IPS-20b (cell line): Measurements from ENCODE around the gene GLB1L.
"Not testable (repeated sequence)": the region's sequence is repeated elsewhere in the genome, so short reads cannot be mapped to it uniquely, and the experiment has no call there.

ENCODE experiments used
- H3K27ac ChIP-seq: one replicate; pipeline ENCODE4 v1.5.1; 2013; ENCODE audit warnings: low read length
- H3K27me3 ChIP-seq: 2 replicates; pipeline ENCODE4 v1.6.1; 2013; ENCODE audit warnings: mild to moderate bottlenecking, low read length, inconsistent platforms; ENCODE audit not compliant: insufficient read depth
- H3K36me3 ChIP-seq: 2 replicates; pipeline ENCODE4 v1.6.1; 2013; ENCODE audit warnings: low read depth, mild to moderate bottlenecking, inconsistent platforms, low read length, moderate library complexity; ENCODE audit not compliant: insufficient read depth
- H3K4me1 ChIP-seq: 2 replicates; pipeline ENCODE4 v1.6.1; 2013; ENCODE audit warnings: mild to moderate bottlenecking, control low read depth, inconsistent platforms, low read length, moderate library complexity; ENCODE audit not compliant: insufficient read depth
- H3K4me3 ChIP-seq: 2 replicates; pipeline ENCODE4 v1.5.1; 2013; ENCODE audit warnings: mild to moderate bottlenecking, low read length, inconsistent platforms
- H3K9ac ChIP-seq: 2 replicates; pipeline ENCODE4 v1.6.1; 2013; ENCODE audit warnings: low read depth, mild to moderate bottlenecking, inconsistent platforms, low read length, moderate library complexity
- H3K9me3 ChIP-seq: 2 replicates; pipeline ENCODE4 v1.6.1; 2013; ENCODE audit warnings: mild to moderate bottlenecking, low read depth, low read length, inconsistent platforms; ENCODE audit not compliant: insufficient read depth

Gene GLB1L

DNA sequence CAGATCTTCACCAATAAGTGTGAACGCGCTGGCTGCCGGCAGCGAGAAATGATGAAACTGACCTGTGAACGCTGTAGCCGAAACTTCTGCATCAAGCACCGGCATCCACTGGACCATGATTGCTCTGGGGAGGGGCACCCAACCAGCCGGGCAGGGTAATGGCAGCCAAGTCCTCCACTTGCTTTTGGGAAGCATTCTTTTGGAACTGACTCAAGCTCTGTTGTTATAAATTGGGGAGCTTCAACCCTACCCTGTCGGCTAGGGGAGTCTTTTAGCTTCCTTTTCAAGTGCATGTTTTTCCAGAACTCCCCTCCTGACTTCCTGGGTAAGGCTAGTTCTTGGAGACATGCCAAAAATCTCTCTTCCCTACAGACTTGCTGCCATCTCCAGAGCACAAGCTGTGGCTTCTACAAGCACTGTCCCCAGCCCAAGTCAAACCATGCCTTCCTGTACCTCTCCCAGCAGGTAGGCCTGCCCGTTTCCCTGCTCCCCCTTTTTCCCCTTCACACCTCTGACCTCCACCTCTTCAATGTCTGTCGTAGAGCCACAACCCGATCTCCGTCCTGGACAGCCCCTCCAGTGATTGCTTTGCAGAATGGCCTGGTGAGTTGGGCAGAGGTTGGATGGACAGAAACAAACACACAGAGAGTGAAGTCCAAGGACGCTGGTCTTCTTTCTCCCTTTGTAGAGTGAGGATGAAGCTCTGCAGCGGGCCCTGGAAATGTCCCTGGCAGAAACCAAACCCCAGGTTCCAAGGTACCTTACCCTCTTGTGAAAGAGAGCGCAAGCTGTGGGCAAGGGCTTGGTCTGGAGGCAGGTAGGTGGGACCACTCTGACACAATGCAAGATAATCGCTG is 37.1 kb downstream of the GLB1L start:
- H3K36me3 ChIP-seq = peaks cover 43% of the 10 kb centered on the region; the same call in 1 of the 2 replicates
- H3K27ac ChIP-seq = no peak overlapping the region
- H3K4me3 ChIP-seq = peak overlapping the region; percentile 84; the same call in 1 of the 2 replicates
- H3K9ac ChIP-seq = peak overlapping the region; percentile 75; the same call in 1 of the 2 replicates
- no peaks in the 10 kb centered on the region for H3K9me3 ChIP-seq
- no peaks in the 10 kb centered on the region for H3K27me3 ChIP-seq
- H3K4me1 ChIP-seq = peaks cover 4% of the 10 kb centered on the region; the same call in 1 of the 2 replicates

DNA sequence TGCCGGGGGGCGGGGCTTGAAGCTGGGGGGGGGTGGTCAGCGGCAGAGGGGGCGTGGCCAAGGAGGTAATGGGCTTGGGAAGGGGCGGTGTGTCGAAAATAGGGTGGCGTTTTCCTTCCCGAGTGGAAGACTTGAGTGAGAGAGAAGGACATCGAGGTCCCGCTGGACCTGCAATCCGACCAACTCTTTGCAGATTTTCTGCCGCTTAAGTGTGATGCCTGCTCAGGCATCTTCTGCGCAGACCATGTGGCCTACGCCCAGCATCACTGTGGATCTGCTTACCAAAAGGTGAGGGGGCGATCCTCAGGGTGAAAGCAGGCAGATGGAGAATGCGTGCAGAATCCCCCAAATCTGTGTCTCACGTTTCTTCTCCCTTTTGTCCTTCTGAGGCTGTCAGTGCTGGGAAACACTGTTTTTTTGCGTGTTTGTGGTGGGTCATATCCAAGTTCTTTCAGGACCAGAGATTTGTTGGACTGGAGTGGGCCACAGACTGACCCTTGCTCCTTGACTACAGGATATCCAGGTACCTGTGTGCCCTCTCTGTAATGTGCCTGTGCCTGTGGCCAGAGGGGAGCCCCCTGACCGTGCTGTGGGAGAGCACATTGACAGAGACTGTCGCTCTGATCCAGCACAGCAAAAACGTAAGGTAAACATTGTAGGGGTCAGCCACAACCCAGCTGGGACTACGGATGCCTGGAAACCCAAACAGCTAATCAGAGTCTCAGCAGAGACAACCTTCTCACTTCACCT is 37.9 kb downstream of the GLB1L start:
- Histone ChIP-seq H3K4me1 (peaks cover 4% of the 10 kb centered on the region; the same call in 1 of the 2 replicates), H3K4me3 (peak overlapping the region; percentile 84), H3K27me3 (no peaks in the 10 kb centered on the region), H3K36me3 (peaks cover 35% of the 10 kb centered on the region; the same call in 1 of the 2 replicates), H3K9ac (peak overlapping the region; percentile 75; the same call in 1 of the 2 replicates), H3K9me3 (no peaks in the 10 kb centered on the region), H3K27ac (no peak overlapping the region)

DNA sequence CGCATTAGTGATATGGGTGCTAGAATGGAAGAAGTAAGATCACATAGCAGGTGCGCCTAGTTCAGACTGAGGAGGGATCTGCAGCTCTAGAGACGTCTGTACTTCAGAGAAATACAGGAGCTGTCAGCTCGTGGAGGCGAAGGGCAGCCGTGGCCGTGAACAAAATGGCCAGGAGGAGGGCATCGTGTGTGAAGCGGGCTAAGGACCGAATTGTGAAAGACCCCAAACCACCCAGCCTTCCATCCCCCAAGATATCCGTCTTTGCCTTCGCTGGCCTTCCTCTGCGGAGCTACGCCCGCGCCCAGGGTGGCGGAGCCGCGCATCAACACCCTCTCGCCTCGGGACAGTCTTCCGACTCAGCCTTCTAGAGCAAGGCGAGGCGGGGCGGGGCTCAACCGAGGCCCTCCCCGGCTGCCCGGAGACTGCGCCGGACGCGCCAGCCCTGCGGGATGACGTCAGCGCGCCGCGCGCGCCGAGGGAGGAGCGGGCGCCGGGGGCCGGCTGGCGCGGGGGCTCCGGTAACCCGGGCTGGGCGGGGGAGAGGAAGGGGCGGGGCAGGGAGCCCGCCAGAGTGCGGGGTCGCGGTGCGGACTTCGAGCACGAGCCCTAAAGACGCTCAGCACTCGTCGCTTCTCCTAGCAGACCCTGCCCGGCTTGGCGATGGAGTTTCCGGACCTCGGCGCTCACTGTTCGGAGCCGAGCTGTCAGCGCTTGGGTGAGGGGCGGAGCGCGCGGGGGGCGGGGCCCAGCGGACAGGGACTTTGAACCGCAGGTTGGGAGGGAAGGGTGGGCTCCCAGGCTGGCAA is 38.7 kb downstream of the GLB1L start, which contains the start of gene ZFAND2B:
Gene ZFAND2B, plus strand, starts transcription at position 455 of the 806 bp plus-strand sequence. Its CDS starts 206 bp downstream, at position 661.
- H3K4me1 ChIP-seq = peaks cover 4% of the 10 kb centered on the region; the same call in 1 of the 2 replicates
- H3K9ac ChIP-seq = peak within 1 kb of the TSS; percentile 75
- no peaks in the 10 kb centered on the region for H3K9me3 ChIP-seq
- peak within 1 kb of the TSS; percentile 84 for H3K4me3 ChIP-seq
- no peak within 1 kb of the TSS for H3K27ac ChIP-seq
- no peaks in the 10 kb centered on the region for H3K27me3 ChIP-seq
- peaks cover 31% of the 10 kb centered on the region; the same call in 1 of the 2 replicates for H3K36me3 ChIP-seq

DNA sequence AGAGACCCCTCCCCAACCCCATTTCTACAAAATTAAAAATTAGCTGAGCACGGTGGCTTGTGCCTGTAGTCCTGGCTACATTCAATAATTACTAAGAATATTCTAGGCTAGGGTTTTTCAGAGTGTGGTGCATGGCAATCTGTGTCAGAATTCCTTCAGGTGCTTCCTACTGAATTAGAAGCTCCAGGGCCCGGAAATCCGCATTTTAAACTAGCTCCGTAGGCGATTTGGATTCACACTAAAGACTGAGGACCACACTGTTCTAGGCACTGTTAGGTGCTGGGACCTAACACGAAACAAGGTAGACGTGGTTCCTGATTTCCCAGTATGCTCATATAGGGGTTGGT is 39.3 kb downstream of the GLB1L start:
- Histone ChIP-seq H3K4me1 (peaks cover 4% of the 10 kb centered on the region; the same call in 1 of the 2 replicates), H3K27me3 (no peaks in the 10 kb centered on the region), H3K9me3 (no peaks in the 10 kb centered on the region), H3K36me3 (peaks cover 26% of the 10 kb centered on the region; the same call in 1 of the 2 replicates), H3K27ac (no peak overlapping the region), H3K9ac (peak overlapping the region; percentile 73; the same call in 1 of the 2 replicates), H3K4me3 (peak overlapping the region; percentile 84)

DNA sequence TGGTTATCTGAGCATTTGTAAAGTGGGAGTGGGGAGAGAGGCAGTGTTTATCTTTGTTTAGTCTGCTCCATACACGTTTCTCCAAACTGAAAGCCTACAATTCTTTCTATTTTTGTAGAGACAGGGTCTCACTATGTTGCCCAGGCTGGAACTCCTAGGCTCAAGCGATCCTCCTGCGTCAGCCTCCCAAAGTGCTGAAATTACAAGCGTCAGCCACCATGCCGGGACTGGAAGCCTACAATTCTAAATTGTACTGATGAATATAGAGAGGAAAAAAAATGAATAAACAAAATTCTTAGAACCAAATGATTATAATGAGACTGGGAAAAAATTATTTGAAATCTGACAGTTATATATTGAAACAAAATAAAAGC is 40.1 kb downstream of the GLB1L start:
- H3K4me3 ChIP-seq = no peak overlapping the region
- H3K27ac ChIP-seq = no peak overlapping the region
- no peak overlapping the region for H3K9ac ChIP-seq
- H3K9me3 ChIP-seq = no peaks in the 10 kb centered on the region
- H3K36me3 ChIP-seq = peaks cover 20% of the 10 kb centered on the region; the same call in 1 of the 2 replicates
- peaks cover 4% of the 10 kb centered on the region; the same call in 1 of the 2 replicates for H3K4me1 ChIP-seq
- H3K27me3 ChIP-seq = no peaks in the 10 kb centered on the region

DNA sequence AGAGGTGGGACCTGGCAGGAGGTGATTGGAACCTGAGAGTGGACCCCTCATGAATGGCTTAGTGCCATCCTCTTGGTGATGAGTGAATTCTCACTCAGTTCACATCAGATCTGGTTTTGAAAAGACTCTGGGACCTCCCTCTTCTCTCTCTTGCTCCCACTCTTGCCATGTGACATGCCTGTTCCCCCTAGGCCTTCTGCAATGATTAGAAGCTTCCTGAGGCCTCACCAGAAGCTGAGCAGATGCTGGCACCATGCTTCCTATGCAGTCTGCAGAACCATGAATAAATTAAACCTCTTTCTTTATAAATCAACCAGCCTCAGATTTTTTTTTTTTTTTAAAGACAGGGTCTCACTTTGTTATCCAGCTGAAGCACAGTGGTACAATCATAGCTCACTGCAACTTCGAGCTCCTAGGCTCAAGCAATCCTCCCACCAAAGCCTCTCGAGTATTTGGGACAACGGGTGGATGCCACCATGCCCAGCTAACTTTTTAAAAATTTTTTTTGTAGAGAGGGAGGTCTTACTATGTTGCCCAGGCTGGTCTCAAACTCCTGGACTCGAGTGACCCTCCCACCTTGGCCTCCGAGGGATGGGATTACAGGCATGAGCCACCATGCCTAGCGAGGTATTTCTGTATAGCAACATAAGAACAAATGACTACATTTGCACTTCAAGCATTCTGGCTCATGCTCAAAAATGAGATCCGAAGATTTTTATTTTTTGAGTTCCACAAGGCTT is 40.6 kb downstream of the GLB1L start:
- peaks cover 15% of the 10 kb centered on the region; the same call in 1 of the 2 replicates for H3K36me3 ChIP-seq
- no peak overlapping the region for H3K9ac ChIP-seq
- H3K4me1 ChIP-seq = peaks cover 4% of the 10 kb centered on the region; the same call in 1 of the 2 replicates
- H3K27me3 ChIP-seq = no peaks in the 10 kb centered on the region
- no peak overlapping the region for H3K4me3 ChIP-seq
- no peak overlapping the region for H3K27ac ChIP-seq
- H3K9me3 ChIP-seq = no peaks in the 10 kb centered on the region

DNA sequence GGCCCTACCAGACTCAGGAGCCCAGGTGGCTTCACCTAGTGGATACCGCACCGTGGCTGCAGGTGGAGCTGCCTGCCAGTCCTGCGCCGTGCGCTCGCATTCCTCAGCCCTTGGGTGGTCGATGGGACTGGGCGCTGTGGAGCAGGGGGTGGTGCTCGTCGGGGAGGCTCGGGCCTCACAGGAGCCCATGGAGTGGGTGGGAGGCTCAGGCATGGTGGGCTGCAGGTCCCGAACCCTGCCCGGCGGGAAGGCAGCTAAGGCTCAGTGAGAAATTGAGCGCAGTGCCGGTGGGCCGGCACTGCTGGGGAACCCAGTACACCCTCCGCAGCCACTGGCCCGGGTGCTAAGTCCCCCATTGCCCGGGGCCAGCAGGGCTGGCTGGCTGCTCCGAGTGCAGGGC is 43.9 kb downstream of the GLB1L start:
- not testable (repeated sequence) for H3K27me3 ChIP-seq, H3K9ac ChIP-seq, H3K4me3 ChIP-seq, H3K27ac ChIP-seq, H3K4me1 ChIP-seq, H3K36me3 ChIP-seq, H3K9me3 ChIP-seq

DNA sequence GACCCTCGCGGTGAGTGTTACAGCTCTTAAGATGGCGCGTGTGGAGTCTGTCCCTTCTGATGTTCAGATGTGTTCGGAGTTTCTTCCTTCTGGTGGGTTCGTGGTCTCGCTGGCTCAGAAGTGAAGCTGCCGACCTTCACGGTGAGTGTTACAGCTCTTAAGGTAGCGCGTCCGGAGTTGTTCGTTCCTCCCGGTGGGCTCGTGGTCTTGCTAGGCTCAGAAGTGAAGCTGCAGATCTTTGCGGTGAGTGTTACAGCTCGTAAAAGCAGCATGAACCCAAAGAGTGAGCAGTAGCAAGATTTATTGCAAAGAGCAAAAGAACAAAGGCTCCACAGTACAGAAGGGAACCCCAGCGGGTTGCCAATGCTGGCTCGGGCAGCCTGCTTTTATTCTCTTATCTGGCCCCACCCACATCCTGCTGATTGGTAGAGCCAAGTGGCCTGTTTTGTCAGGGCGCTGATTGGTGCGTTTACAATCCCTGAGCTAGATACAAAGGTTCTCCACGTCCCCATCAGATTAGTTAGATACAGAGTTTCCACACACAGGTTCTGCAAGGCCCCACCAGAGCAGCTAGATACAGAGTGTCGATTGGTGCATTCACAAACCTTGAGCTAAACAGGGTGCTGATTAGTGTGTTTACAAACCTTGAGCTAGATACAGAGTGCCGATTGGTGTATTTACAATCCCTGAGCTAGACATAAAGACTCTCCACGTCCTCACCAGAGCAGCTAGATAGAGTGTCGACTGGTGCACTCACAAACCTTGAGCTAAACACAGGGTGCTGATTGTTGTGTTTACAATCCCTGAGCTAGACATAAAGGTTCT is 44.5 kb downstream of the GLB1L start:
- not testable (repeated sequence) for H3K36me3 ChIP-seq, H3K27ac ChIP-seq, H3K4me1 ChIP-seq, H3K9ac ChIP-seq, H3K27me3 ChIP-seq, H3K4me3 ChIP-seq, H3K9me3 ChIP-seq

DNA sequence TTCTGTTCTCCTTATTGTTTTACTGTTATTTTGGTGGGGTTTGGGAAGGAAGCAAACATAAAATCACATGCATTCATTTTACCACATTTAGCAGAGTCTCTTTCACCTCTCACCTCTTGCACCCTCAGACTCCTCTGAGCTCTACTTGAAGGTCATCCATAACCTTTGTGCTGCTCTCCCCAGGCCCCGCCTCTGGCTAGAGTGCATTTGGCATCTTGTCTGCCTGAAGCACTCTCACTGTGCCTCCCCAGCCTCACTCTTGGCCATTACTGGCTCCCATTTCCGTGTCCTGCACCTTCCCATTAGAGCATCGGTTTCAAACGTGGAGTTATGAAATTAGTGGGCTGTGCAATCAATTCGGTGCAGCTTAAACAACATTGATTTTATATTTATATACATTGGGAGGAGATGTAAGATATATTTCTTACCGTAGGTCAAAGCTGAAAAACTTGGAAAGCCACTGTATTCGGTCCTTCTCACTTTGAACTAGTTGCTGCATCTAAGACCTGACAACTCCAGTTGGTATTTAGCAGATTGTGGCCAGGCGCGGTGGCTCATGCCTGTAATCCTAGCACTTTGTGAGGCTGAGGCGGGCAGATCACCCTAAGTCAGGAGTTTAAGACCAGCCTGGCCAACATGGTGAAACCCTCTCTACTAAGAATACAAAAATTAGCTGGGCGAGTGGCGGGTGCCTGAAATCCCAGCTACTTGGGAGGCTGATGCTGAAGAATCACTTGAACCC is 45.6 kb downstream of the GLB1L start:
- Histone ChIP-seq H3K36me3 (no peaks in the 10 kb centered on the region), H3K4me3 (no peak overlapping the region), H3K9me3 (no peaks in the 10 kb centered on the region), H3K27ac (no peak overlapping the region), H3K4me1 (no peaks in the 10 kb centered on the region), H3K9ac (no peak overlapping the region), H3K27me3 (no peaks in the 10 kb centered on the region)

DNA sequence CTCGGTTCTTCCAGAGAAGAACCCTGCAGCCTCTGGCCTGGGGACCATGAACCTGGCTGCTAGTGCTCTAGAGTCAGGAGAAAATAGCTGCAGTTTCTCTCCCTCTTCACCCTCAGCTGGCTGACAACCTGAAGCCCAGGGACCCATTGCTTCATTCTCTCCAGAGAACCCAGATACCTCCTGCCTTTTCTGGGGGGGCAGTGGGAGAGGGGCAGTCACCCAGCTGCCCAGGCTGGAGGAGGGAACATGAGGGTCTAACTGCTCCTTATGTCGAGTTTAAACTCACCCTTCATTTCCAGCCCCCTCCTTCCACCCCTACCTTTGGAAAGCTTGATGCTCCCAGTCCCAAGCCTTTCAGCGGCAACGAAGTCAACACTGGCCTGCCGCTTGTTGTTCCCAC is 46.3 kb downstream of the GLB1L start:
- H3K4me3 ChIP-seq = no peak overlapping the region
- no peaks in the 10 kb centered on the region for H3K27me3 ChIP-seq

More for the DNA sequence above, 46.3 kb downstream of the GLB1L start:
- H3K9ac ChIP-seq = no peak overlapping the region
- no peak overlapping the region for H3K27ac ChIP-seq
- H3K4me1 ChIP-seq = no peaks in the 10 kb centered on the region
- H3K9me3 ChIP-seq = no peaks in the 10 kb centered on the region
- no peaks in the 10 kb centered on the region for H3K36me3 ChIP-seq
